GM18505 (cell line): ENCODE measurements around the gene SLC38A3.
"Not testable (repeated sequence)": the region's sequence is repeated elsewhere in the genome, so short reads cannot be mapped to it uniquely, and the experiment has no call there.

Experiments
- ATAC-seq: cut with Tn5 transposase; IDR thresholded peaks from one replicate; pipeline ENCODE4 v1.9.1; 2021; ENCODE audit not compliant: unreplicated experiment
- POLR2A ChIP-seq: IDR thresholded peaks from 4 replicates; pipeline ENCODE4 v1.6.1; 2011; ENCODE audit warnings: borderline replicate concordance; ENCODE audit not compliant: insufficient read depth, insufficient read length; ENCODE audit errors: extremely low read depth

SLC38A3 gene

GRCh38 chr3:50218448-50218847 lies 13.4 kb downstream of the SLC38A3 start:
- no peak for ATAC-seq

GRCh38 chr3:50219285-50219684 lies 14.2 kb downstream of the SLC38A3 start:
- ATAC-seq, result no peak
- TF ChIP-seq POLR2A, result no peak

More at GRCh38 chr3:50218448-50218847, 13.4 kb downstream of the SLC38A3 start:
- TF ChIP-seq POLR2A, result no peak

GRCh38 chr3:50220109-50220508 lies 15.0 kb downstream of the SLC38A3 start:
- no peak for TF ChIP-seq POLR2A
- no peak for ATAC-seq

GRCh38 chr3:50221051-50221410 lies 16.0 kb downstream of the SLC38A3 start:
- ATAC-seq, result no peak
- TF ChIP-seq POLR2A, result no peak

GRCh38 chr3:50221411-50222168 lies 16.5 kb downstream of the SLC38A3 start:
- ATAC-seq, result no peak
- no peak for TF ChIP-seq POLR2A

DNA sequence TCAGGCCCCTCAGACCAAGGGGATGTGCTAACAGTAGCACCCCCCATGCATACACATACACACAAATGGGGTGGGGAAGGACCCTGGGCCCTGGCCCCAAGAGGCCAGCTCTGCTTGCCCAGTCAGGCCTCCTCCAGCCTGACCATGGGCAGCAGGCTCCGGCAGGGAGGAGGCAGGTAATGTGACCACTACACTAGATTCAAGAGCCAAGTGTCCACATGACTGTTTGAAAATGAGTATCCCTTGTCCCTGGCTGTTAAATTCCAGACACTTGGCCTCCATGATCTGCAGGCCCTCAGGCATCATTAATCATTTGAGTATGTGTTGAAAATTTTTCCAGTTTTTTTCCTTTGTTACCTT lies 17.1 kb downstream of the SLC38A3 start:
- TF ChIP-seq POLR2A, result no peak

DNA sequence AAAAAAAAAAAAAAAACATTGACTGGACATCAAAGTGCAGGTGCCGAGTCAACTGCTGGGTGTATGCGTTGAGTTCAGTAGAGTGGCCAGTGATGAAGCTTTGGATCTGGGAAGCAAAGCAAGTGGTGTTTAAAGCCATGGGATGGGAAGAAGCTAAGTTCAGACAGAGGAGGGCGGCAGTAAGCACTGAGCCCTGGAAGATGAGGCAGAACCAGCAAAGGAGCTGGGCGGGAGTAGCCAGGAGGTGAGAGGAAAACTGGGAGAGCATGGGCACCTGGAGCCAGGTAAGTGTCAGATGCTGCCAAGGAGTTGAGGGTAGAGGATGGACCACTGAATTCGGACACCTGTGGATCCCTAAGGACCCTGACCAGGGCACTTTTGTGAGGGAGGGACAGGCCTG lies 19.6 kb downstream of the SLC38A3 start:
- TF ChIP-seq POLR2A, result no peak
- no peak for ATAC-seq

More for the DNA sequence above, 17.1 kb downstream of the SLC38A3 start:
- ATAC-seq, result no peak

DNA sequence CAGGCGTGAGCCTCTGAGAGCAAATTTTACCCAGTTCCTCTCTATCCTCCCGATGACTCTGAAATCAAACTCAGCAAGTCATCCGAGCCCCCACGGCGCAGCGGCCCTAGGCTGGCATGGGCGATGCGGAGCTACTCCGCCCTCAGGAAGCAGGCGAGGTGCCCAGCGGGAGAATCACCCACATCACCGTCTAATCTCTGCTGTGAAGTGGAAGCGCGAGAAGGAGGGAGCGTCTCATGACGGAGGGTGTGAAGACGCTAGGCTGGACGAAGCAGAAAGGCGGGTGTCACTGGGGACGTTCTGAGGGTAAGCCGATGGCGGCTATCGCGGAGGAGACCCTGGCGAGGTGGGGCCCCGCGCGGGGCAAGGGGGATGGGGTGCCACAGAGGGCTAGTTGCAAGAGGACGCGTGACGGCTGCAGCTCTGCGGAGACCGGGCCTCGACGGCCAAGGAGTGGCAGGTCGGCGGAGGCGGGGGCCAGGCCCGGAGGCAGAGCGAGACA lies 21.9 kb downstream of the SLC38A3 start:
- TF ChIP-seq POLR2A, result no peak
- ATAC-seq, result peak; percentile 28

- TF ChIP-seq POLR2A, result peak; percentile 67
- peak; percentile 85 for ATAC-seq
These were observed 22.5 kb downstream of the SLC38A3 start for GRCh38 chr3:50227390-50228183.

DNA sequence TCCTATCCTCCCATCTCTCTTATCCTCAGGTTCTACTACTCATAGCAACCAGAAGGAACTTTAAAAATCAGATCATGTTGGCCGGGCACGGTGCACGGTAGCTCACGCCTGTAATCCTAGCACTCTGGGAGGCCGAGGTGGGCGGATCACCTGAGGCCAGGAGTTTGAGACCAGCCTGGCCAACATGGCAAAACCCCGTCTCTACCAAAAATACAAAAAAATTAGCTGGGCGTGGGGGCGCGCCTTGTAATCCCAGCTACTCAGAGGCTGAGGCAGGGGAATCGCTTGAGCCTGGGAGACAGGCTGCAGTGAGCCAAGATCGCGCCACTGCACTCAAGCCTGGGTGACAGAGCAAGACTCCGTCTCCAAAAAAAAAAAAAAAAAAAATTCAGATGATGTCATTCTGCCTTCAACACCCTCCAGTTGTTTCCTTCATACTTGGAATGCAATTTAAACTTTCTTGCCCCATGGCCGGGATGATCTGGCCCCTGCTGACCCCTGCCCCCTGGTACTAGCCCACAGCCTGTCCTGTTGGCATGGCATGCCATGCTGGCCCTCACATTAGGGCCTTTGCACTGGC lies 23.2 kb downstream of the SLC38A3 start:
- ATAC-seq, result not testable (repeated sequence)

DNA sequence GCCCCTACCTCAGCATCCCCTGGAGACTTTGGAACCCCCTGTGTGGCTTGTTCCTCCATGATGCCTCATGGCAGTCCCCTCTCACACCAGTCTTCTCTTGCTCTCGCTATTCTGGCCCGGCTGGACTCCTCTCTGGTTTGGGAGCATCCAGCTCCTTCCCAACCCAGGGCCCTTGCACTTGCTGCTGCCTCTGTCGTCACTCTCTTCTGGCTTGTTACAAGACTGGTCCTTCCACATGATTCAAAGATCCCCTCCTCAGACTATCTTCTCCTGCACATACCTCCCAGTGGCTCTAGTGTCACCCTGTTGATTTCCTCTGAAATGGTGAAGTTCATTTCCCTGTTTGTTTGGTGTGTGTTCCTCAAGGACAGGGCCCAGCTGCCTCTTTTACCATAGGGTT lies 24.4 kb downstream of the SLC38A3 start:
- TF ChIP-seq POLR2A, result no peak
- no peak for ATAC-seq

DNA sequence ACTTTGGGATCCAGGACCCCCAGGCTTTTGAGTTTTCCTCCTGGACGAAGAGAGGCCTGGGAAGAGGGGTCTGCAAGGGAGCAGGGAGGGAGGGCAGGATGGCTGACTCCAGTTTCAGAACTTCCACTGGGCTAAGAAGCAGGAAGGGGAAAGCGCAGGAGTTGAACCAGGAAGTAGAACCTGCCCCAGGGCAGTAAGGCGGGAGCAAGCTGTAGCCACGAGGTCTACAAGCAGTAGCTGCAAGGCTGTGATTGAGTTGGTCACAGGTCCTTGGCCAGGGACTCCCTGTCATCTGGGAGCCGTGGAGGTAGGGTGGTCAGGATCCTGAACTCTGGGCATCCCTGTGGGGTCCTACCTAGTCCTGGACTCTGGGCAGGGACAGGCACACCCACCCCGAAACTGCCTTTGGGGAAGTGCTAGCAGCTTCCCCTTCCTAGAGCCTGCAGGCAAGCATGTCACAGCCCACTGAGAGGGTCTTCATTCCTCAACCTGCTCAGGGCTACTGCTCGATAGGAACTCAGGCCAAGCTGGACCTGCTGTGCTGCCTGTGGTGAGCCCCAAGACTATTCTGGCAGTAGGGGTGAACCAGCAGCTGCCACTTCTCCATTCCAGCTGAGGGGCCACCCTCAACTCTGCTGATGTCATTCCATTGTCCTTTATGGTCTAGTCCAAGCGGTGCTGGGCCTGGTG lies 25.2 kb downstream of the SLC38A3 start:
- ATAC-seq, result no peak

DNA sequence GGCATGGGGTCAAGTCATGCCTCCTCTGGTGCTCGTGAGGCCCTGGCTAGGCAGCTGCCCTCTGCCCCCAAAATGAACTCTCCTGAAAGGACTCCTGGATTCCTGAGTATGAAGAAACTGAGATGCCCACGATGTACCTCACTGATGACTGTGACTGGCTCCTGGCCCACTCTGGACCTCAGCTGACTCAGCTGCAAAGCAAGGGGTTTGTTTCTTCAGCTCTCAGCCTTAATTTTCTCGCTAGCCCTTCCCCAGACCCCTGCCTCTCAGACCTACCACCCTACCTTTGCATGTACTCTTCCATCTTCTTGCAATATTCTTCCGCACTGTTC lies 25.7 kb downstream of the SLC38A3 start:
- no peak for ATAC-seq
- TF ChIP-seq POLR2A, result no peak

More for the DNA sequence above, 25.2 kb downstream of the SLC38A3 start:
- TF ChIP-seq POLR2A, result no peak
